Naive thymus-derived CD4-positive, alpha-beta T cell (primary cell): ENCODE results near the gene PCDHB7. TPM values are rescaled to one million over a fixed set of nuclear protein-coding genes. Genes with fewer than 3 reads are reported as not detected.
A peak's percentile ranks its signal among the peaks of the same experiment; 100 is the strongest.
"Not testable (repeated sequence)": the region's sequence is repeated elsewhere in the genome, so short reads cannot be mapped to it uniquely, and the experiment has no call there.

Experiments
- ATAC-seq: fragments of 150-1000 bp; cut with Tn5 transposase; 2 replicates; pipeline ENCODE4 v1.10.0; 2021; ENCODE audit warnings: mild to moderate bottlenecking, moderate library complexity
- CTCF ChIA-PET: fragments of 350-600 bp; sonication (Branson Sonifier 250); formaldehyde crosslinking; loops from one replicate; lab custom pipeline; 2021; ENCODE audit warnings: antibody characterized with exemption; lab: Charles Lee
- POLR2A ChIA-PET: fragments of 350-600 bp; sonication (Branson Sonifier 250); formaldehyde crosslinking; loops from one replicate; lab custom pipeline; 2021; ENCODE audit warnings: antibody characterized with exemption, inconsistent platforms; lab: Charles Lee
- DNase-seq, 9 donors: peaks; one replicate each; pipeline versions ENCODE4 v3.0.0 to v3.0.0-alpha.2; 2020 to 2022; ENCODE audit warnings: mixed read lengths in 1 of 9
- H3K27ac ChIP-seq: one replicate; pipeline ENCODE4 v1.7.0; 2013; ENCODE audit warnings: mild to moderate bottlenecking, low read depth, low read length, moderate library complexity
- H3K27me3 ChIP-seq, 2 donors: one replicate each; pipeline ENCODE4 v1.7.0; 2013; ENCODE audit warnings: low read length in 2 of 2, mild to moderate bottlenecking in 2 of 2, moderate library complexity in 2 of 2; ENCODE audit not compliant: control insufficient read depth in 2 of 2, insufficient read depth in 2 of 2
- H3K36me3 ChIP-seq, 3 experiments: 1 replicate in 2 of 3; 2 replicates in 1 of 3; pipeline ENCODE4 v1.7.0; 2013; ENCODE audit warnings: low read length in 3 of 3, mild to moderate bottlenecking in 3 of 3, moderate library complexity in 1 of 3; ENCODE audit not compliant: insufficient read depth in 3 of 3, control insufficient read depth in 2 of 3
- H3K4me1 ChIP-seq, 2 donors: one replicate each; pipeline ENCODE4 v1.7.0; 2013; ENCODE audit warnings: low read length in 2 of 2, mild to moderate bottlenecking in 2 of 2, moderate library complexity in 1 of 2; ENCODE audit not compliant: control insufficient read depth in 2 of 2, insufficient read depth in 2 of 2
- H3K4me3 ChIP-seq: 2 replicates; pipeline ENCODE4 v1.7.0; 2013; ENCODE audit warnings: mild to moderate bottlenecking, low read length
- H3K9me3 ChIP-seq, 3 experiments: 1 replicate in 2 of 3; 2 replicates in 1 of 3; pipeline ENCODE4 v1.7.0; 2013; ENCODE audit warnings: low read length in 3 of 3; ENCODE audit not compliant: control insufficient read depth in 2 of 3
- H3K27ac Mint-ChIP-seq, 9 donors: one replicate each; pipeline ENCODE4 v1.8.0; 2020 to 2022; ENCODE audit warnings: mixed read lengths in 9 of 9, mild to moderate bottlenecking in 8 of 9, moderate library complexity in 5 of 9, inconsistent platforms in 2 of 9
- H3K27me3 Mint-ChIP-seq, 5 donors: one replicate each; pipeline ENCODE4 v1.8.0; 2021 to 2022; ENCODE audit warnings: mixed read lengths in 5 of 5, mild to moderate bottlenecking in 1 of 5
- H3K36me3 Mint-ChIP-seq, 5 donors: one replicate each; pipeline ENCODE4 v1.8.0; 2020 to 2022; ENCODE audit warnings: mixed read lengths in 5 of 5, mild to moderate bottlenecking in 3 of 5, inconsistent platforms in 1 of 5
- H3K4me1 Mint-ChIP-seq, 7 donors: one replicate each; pipeline ENCODE4 v1.8.0; 2020 to 2022; ENCODE audit warnings: mixed read lengths in 7 of 7, mild to moderate bottlenecking in 3 of 7, inconsistent platforms in 1 of 7
- H3K4me3 Mint-ChIP-seq, 10 donors: one replicate each; pipeline ENCODE4 v1.8.0; 2020 to 2022; ENCODE audit warnings: mild to moderate bottlenecking in 10 of 10, mixed read lengths in 10 of 10, moderate library complexity in 6 of 10, inconsistent platforms in 2 of 10
- H3K9me3 Mint-ChIP-seq, 11 donors: one replicate each; pipeline ENCODE4 v1.8.0; 2020 to 2022; ENCODE audit warnings: mixed read lengths in 11 of 11, mild to moderate bottlenecking in 4 of 11, inconsistent platforms in 1 of 11, moderate library complexity in 1 of 11
- intact Hi-C, 2 donors: fragments of 100-400 bp; cut with micrococcal nuclease; formaldehyde crosslinking; loops; one replicate each; pipeline ENCODE4 v1.15.1; 2023
- polyA plus RNA-seq, 2 donors: library from polyadenylated mRNA; unstranded; fragments of 300-500 nt; fragmentation: Illumina TruSeq; gene quantifications; one replicate each; pipeline ENCODE4 v1.2.3, GENCODE V29; 2021
- total RNA-seq, 6 experiments: library from RNA in 5 of 6; stranded (reverse) in 5 of 6; gene quantifications; 1 replicate in 5 of 6; 2 replicates in 1 of 6; pipeline ENCODE4 v1.2.3 and lab custom pipeline; 2021 to 2026

PCDHB7 gene
- total and polyA plus RNA-seq, 7 experiments from 2014 or later: not detected

DNA sequence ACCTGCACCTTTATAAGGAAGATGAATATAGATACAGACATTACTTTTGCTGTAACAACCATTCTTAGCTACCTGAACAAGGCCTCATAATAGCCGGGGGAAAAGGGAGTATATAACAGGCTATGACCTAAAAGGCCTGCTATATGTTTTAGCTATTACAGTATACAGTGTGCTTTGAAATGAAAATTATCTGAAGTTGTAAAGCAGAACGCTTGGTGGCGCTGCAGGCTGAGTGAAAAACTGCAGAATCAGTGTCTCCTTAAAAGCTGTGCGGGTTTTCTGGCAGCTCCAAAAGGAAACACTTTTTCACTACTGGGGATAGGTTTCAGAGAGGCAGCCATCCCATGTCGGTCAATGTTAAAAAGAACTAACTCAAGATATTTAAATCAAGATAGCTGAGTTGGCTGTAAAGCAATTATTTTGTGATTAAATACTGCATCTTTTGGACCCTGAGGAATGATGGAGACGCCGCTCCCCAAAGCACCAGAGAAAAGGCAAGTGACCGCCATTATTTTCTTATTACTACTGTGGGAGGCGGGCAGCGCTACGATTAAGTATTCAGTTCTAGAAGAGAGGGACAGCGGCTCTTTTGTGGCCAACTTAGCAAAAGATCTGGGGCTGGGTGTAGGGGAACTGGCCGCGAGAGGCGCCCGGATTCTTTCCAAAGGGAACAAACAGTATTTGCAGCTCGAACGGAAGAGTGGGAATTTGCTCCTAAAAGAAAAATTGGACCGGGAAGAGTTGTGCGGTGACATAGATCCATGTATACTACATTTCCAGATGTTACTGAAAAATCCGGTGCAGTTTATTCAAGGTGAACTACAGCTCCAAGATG is 16.7 kb upstream of the PCDHB7 start:
- Mint-ChIP-seq H3K9me3 (peaks cover 3 to 78% (median 38%) of the 10 kb centered on the region in 11 donors), H3K4me1 (no peaks in the 10 kb centered on the region), H3K27ac (no peak overlapping the region), H3K4me3 (no peak overlapping the region), H3K27me3 (peaks cover 3 to 75% (median 55%) of the 10 kb centered on the region in 5 donors), H3K36me3 (peaks cover 0 to 23% (median 2%) of the 10 kb centered on the region in 5 donors)
- Histone ChIP-seq H3K27ac (no peak overlapping the region), H3K27me3 (peaks cover 0 to 12% of the 10 kb centered on the region in 2 donors), H3K9me3 (peaks cover 0 to 15% (median 0%) of the 10 kb centered on the region in 3 experiments), H3K4me3 (no peak overlapping the region), H3K4me1 (no peaks in the 10 kb centered on the region), H3K36me3 (no peaks in the 10 kb centered on the region)
- ATAC-seq (no peak), DNase-seq (no peak)
- ChIA-PET POLR2A (interaction anchor here (0.6 to 0.8 kb wide), 2 partner anchors 161 to 701 kb away, joined by 3 to 7 read pairs; no protein-coding TSS in a partner anchor), CTCF (no interaction called here)
- intact Hi-C loops: no loop called here

- POLR2A ChIA-PET, CTCF ChIA-PET, H3K27ac Mint-ChIP-seq: not testable (repeated sequence)
These were observed 15.1 kb upstream of the PCDHB7 start for GRCh38 chr5:141157356-141157755.

GRCh38 chr5:141157901-141158300 is 14.5 kb upstream of the PCDHB7 start:
- peaks cover 3 to 62% (median 30%) of the 10 kb centered on the region in 11 donors for H3K9me3 Mint-ChIP-seq
- H3K36me3 ChIP-seq, ATAC-seq, H3K4me3 Mint-ChIP-seq, DNase-seq, intact Hi-C loops, H3K4me3 ChIP-seq, H3K4me1 ChIP-seq, POLR2A ChIA-PET, H3K4me1 Mint-ChIP-seq, H3K27ac ChIP-seq, H3K27me3 ChIP-seq, CTCF ChIA-PET: not testable (repeated sequence)
- peak overlapping the region in 1 of 9 donors; percentile 59 for H3K27ac Mint-ChIP-seq
- peaks cover 0 to 15% (median 0%) of the 10 kb centered on the region in 3 experiments for H3K9me3 ChIP-seq
- H3K36me3 Mint-ChIP-seq: peaks cover 0 to 18% (median 2%) of the 10 kb centered on the region in 5 donors
- peaks cover 0 to 67% (median 50%) of the 10 kb centered on the region in 5 donors for H3K27me3 Mint-ChIP-seq

More at GRCh38 chr5:141157356-141157755, 15.1 kb upstream of the PCDHB7 start:
- H3K4me1 Mint-ChIP-seq, DNase-seq, intact Hi-C loops, H3K4me3 ChIP-seq, H3K27ac ChIP-seq, H3K4me1 ChIP-seq, H3K27me3 ChIP-seq, ATAC-seq, H3K4me3 Mint-ChIP-seq, H3K36me3 ChIP-seq: not testable (repeated sequence)
- peaks cover 0 to 15% (median 0%) of the 10 kb centered on the region in 3 experiments for H3K9me3 ChIP-seq
- Mint-ChIP-seq H3K36me3 (peaks cover 0 to 18% (median 2%) of the 10 kb centered on the region in 5 donors), H3K9me3 (peaks cover 3 to 66% (median 31%) of the 10 kb centered on the region in 11 donors), H3K27me3 (peaks cover under 1 to 71% (median 52%) of the 10 kb centered on the region in 5 donors)

DNA sequence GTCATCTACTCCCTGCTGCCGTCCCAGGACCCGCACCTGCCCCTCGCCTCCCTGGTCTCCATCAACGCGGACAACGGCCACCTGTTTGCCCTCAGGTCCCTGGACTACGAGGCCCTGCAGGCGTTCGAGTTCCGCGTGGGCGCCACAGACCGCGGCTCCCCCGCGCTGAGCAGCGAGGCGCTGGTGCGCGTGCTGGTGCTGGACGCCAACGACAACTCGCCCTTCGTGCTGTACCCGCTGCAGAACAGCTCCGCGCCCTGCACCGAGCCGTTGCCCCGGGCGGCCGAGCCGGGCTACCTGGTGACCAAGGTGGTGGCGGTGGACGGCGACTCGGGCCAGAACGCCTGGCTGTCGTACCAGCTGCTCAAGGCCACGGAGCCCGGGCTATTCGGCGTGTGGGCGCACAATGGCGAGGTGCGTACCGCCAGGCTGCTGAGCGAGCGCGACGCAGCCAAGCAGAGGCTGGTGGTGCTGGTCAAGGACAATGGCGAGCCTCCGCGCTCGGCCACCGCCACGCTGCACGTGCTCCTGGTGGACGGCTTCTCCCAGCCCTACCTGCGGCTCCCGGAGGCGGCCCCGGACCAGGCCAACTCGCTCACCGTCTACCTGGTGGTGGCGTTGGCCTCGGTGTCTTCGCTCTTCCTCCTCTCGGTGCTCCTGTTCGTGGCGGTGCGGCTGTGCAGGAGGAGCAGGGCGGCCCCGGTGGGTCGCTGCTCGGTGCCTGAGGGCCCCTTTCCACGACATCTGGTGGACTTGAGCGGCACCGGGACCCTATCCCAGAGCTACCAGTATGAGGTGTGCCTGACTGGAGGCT is 2.1 kb downstream of the PCDHB7 start:
- intact Hi-C loops, H3K4me1 ChIP-seq, H3K27ac ChIP-seq, POLR2A ChIA-PET, H3K36me3 ChIP-seq, H3K4me3 Mint-ChIP-seq, DNase-seq, H3K27me3 ChIP-seq, ATAC-seq, CTCF ChIA-PET, H3K4me1 Mint-ChIP-seq, H3K4me3 ChIP-seq: not testable (repeated sequence)
- peak overlapping the region in 1 of 9 donors; percentile 13 for H3K27ac Mint-ChIP-seq
- H3K27me3 Mint-ChIP-seq: peaks cover 0 to 40% (median 28%) of the 10 kb centered on the region in 5 donors
- peaks cover 0 to 41% (median 10%) of the 10 kb centered on the region in 11 donors for H3K9me3 Mint-ChIP-seq
- H3K9me3 ChIP-seq: peaks cover 0 to 17% (median 0%) of the 10 kb centered on the region in 3 experiments
- peaks cover 0 to 15% (median 0%) of the 10 kb centered on the region in 5 donors for H3K36me3 Mint-ChIP-seq

- intact Hi-C loops: no loop called here
- no peaks in the 10 kb centered on the region for H3K4me1 ChIP-seq
- H3K4me1 Mint-ChIP-seq: peaks cover 0 to 6% (median 5%) of the 10 kb centered on the region in 7 donors
- H3K27ac ChIP-seq: no peak overlapping the region
- H3K9me3 ChIP-seq: peaks cover 0 to 17% (median 0%) of the 10 kb centered on the region in 3 experiments
- H3K27ac Mint-ChIP-seq: no peak overlapping the region
- POLR2A ChIA-PET: no interaction called here
- H3K9me3 Mint-ChIP-seq: peaks cover 0 to 40% (median 14%) of the 10 kb centered on the region in 11 donors
- ATAC-seq (no peak), DNase-seq (no peak)
- H3K4me3 Mint-ChIP-seq: no peak overlapping the region
- H3K27me3 Mint-ChIP-seq: peaks cover 0 to 34% (median 23%) of the 10 kb centered on the region in 5 donors
- H3K36me3 Mint-ChIP-seq: peaks cover 0 to 15% (median 0%) of the 10 kb centered on the region in 5 donors
- H3K36me3 ChIP-seq: no peaks in the 10 kb centered on the region
- H3K27me3 ChIP-seq: peaks cover 0 to 9% of the 10 kb centered on the region in 2 donors
- no peak overlapping the region for H3K4me3 ChIP-seq
- CTCF ChIA-PET: no interaction called here
These were observed 3.5 kb downstream of the PCDHB7 start for GRCh38 chr5:141175933-141176332.

DNA sequence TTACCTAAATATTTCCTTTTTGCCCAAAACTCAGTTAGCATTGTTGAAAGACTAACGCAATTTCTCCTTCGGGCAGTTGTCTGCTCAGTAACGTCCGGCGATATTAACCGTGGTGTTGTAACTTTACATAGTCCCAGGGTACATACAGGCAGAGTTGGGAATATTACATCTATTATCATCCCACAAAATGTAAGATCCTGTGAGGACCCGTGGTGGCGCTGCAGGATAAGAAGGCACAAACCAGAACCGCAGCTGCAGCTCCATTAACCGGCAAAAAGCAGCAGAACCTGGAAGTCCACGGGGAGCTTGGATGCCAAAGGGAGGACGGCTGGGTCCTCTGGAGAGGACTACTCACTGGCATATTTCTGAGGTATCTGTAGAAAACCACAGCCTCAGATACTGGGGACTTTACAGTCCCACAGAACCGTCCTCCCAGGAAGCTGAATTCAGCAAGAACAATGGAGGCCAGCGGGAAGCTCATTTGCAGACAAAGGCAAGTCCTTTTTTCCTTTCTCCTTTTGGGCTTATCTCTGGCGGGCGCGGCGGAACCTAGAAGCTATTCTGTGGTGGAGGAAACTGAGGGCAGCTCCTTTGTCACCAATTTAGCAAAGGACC is 5.2 kb downstream of the PCDHB7 start, which contains the start of gene PCDHB8:
TSS of gene PCDHB8 (plus strand) at position 214 of the 615 bp plus-strand sequence. CDS start at position 459, 245 bp downstream.
- ChIA-PET POLR2A (interaction anchor here (1.0 kb wide), 1 partner anchor 386 kb away, joined by 4 read pairs; no protein-coding TSS in a partner anchor), CTCF (interaction anchor here (1.1 to 1.5 kb wide), 2 partner anchors 9 to 335 kb away, joined by 3 read pairs; partner anchors contain the start of gene PCDHB9)
- not testable (repeated sequence) for DNase-seq

More for the DNA sequence above, 5.2 kb downstream of the PCDHB7 start, which contains the start of gene PCDHB8:
- H3K4me3 ChIP-seq, H3K4me1 ChIP-seq, H3K36me3 ChIP-seq, H3K27ac ChIP-seq, H3K27me3 ChIP-seq, intact Hi-C loops, ATAC-seq, H3K4me3 Mint-ChIP-seq, H3K27ac Mint-ChIP-seq, H3K4me1 Mint-ChIP-seq: not testable (repeated sequence)
- peaks cover 3 to 45% (median 20%) of the 10 kb centered on the region in 11 donors for H3K9me3 Mint-ChIP-seq
- peaks cover 0 to 16% (median 6%) of the 10 kb centered on the region in 5 donors for H3K36me3 Mint-ChIP-seq
- peaks cover 0 to 40% (median 31%) of the 10 kb centered on the region in 5 donors for H3K27me3 Mint-ChIP-seq
- H3K9me3 ChIP-seq: peaks cover 0 to 17% (median 0%) of the 10 kb centered on the region in 3 experiments
